PC-3 (cell line): ENCODE measurements around the gene PODXL2.

Experiments
- CTCF ChIP-seq: fragments of 300-600 bp; sonication (generic); conservative IDR thresholded peaks from 2 replicates; pipeline ENCODE4 v1.5.1; 2017; ENCODE audit warnings: antibody characterized with exemption, low read depth, mild to moderate bottlenecking, low read length
- EZH2phosphoT487 ChIP-seq: fragments of 300-600 bp; sonication (generic); IDR thresholded peaks from 2 replicates; pipeline ENCODE4 v1.6.1; 2018; ENCODE audit warnings: mild to moderate bottlenecking, antibody characterized with exemption, low read length, borderline replicate concordance

DNA sequence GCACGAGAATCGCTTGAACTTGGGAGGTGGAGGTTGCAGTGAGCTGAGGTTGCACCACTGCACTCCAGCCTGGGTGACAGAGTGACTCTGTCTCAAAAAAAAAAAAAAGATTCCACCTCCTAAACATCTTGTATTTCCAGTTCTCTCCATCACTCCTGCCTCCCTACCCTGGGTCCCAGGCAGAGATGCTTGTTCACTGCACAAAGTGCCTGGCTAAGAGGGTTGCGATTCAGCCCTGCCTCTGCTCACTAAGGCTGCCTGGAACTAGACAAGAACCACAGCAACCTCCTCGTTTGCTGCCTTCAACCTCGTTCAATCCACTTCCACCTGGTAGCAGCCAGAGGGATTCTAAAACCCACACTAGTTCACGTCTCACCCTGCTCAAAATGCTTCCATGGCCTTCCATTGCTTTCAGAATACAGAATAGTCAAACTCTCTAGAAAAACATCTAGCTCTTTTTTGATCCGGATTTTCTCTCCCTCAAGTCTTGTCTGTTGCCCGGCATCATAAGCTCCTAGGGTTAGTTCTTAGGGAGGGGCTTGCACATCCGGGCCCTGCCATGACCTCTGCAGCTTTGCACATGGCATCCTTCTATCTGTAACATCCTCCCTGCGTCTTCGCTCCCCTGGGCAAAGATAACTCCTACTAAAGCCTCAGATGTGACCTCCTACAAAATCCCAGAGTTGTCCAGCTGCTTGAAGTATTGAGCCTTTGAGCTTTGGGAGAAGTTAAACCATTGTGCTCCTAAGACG is 31.8 kb upstream of the PODXL2 start:
- TF ChIP-seq CTCF (no peak), EZH2phosphoT487 (no peak)
